Left lung (tissue), 10 donors: ENCODE results near the gene PKP4. TPM values are rescaled to one million over a fixed set of nuclear protein-coding genes. Genes with fewer than 3 reads are reported as not detected.

ENCODE experiments used
- ATAC-seq: fragments of 200-7000 bp; cut with Tn5 transposase; one replicate; pipeline ENCODE4 v1.9.1; 2020; ENCODE audit warnings: moderate library complexity
- DNase-seq, 4 donors: peaks; one replicate each; pipeline ENCODE4 v3.0.0-alpha.2; 2013 to 2020
- H3K27ac ChIP-seq, 2 donors: fragments of 200-600 bp; sonication (generic) in 1 of 2; one replicate each; pipeline versions ENCODE4 v1.5.0 to v1.8.0; 2020 to 2021
- H3K27me3 ChIP-seq, 2 donors: fragments of 200-600 bp; sonication (generic) in 1 of 2; one replicate each; pipeline versions ENCODE4 v1.5.0 to v1.8.0; 2020 to 2021
- H3K36me3 ChIP-seq, 2 donors: fragments of 200-600 bp; sonication (generic) in 1 of 2; one replicate each; pipeline versions ENCODE4 v1.5.0 to v1.8.0; 2020 to 2021
- H3K4me1 ChIP-seq, 2 donors: fragments of 200-600 bp; one replicate each; pipeline ENCODE4 v1.8.0; 2021
- H3K4me3 ChIP-seq, 2 donors: fragments of 200-600 bp; sonication (generic) in 1 of 2; one replicate each; pipeline versions ENCODE4 v1.5.0 to v1.8.0; 2020 to 2021; ENCODE audit warnings: mild to moderate bottlenecking in 1 of 2
- H3K9me3 ChIP-seq, 2 donors: fragments of 200-600 bp; sonication (generic) in 1 of 2; one replicate each; pipeline versions ENCODE4 v1.5.0 to v1.8.0; 2020 to 2021
- CTCF ChIP-seq, 2 donors: fragments of 200-600 bp; sonication (generic) in 1 of 2; IDR thresholded peaks; one replicate each; pipeline versions ENCODE4 v1.5.0 to v1.8.0; 2021; ENCODE audit warnings: antibody characterized with exemption in 2 of 2
- intact Hi-C, 2 donors: fragments of 100-400 bp; cut with DNase I; formaldehyde crosslinking; loops; one replicate each; pipeline versions ENCODE4 v1.11.2 to v1.14.2; 2022
- polyA plus RNA-seq, 6 donors: library from polyadenylated mRNA; unstranded; fragments of 120-200 nt; gene quantifications; one replicate each; pipeline ENCODE4 v1.2.1, GENCODE V29; 2013; ENCODE audit not compliant: insufficient read length in 6 of 6
- total RNA-seq, 2 donors: library from RNA; stranded (reverse); fragmentation: NEBNext Ultra II Directional; extraction: Animal tissue kit (Norgen Biotek cat#: 25700); gene quantifications; one replicate each; pipeline ENCODE4 v1.2.1, GENCODE V29; 2021
- donor health status: DM: no; HTN: yes; CAD: no.
- donor health status: DM: no; HTN: no; CAD: no.

Gene PKP4
- total and polyA plus RNA-seq, 8 donors = 48.3 to 129 (median 110) TPM

GRCh38 chr2:158635961-158636601 lies 179.3 kb downstream of the PKP4 start:
- Histone ChIP-seq H3K27ac (no peak overlapping the region), H3K4me1 (no peaks in the 10 kb centered on the region), H3K27me3 (no peaks in the 10 kb centered on the region), H3K36me3 (peaks cover 0 to 40% of the 10 kb centered on the region in 2 donors), H3K4me3 (no peak overlapping the region), H3K9me3 (no peaks in the 10 kb centered on the region)
- ATAC-seq = no peak
- DNase-seq = no peak
- no peak for TF ChIP-seq CTCF (IDR thresholded peaks at IDR 0.05)
- intact Hi-C loops = no loop called here

GRCh38 chr2:158637357-158637756 lies 180.6 kb downstream of the PKP4 start:
- H3K4me3 ChIP-seq = no peak overlapping the region
- DNase-seq (no peak), ATAC-seq (no peak)
- intact Hi-C loops = no loop called here
- H3K9me3 ChIP-seq = no peaks in the 10 kb centered on the region
- H3K27ac ChIP-seq = no peak overlapping the region
- no peaks in the 10 kb centered on the region for H3K4me1 ChIP-seq
- peaks cover 0 to 32% of the 10 kb centered on the region in 2 donors for H3K36me3 ChIP-seq
- TF ChIP-seq CTCF (IDR thresholded peaks at IDR 0.05) = no peak
- H3K27me3 ChIP-seq = no peaks in the 10 kb centered on the region

- Histone ChIP-seq H3K4me1 (no peaks in the 10 kb centered on the region), H3K27me3 (no peaks in the 10 kb centered on the region), H3K27ac (no peak overlapping the region), H3K4me3 (no peak overlapping the region), H3K9me3 (no peaks in the 10 kb centered on the region), H3K36me3 (peaks cover 0 to 36% of the 10 kb centered on the region in 2 donors)
- ATAC-seq (no peak), DNase-seq (no peak)
- intact Hi-C loops = no loop called here
- TF ChIP-seq CTCF (IDR thresholded peaks at IDR 0.05) = no peak
Observed at GRCh38 chr2:158644139-158644538, 187.4 kb downstream of the PKP4 start.

- ATAC-seq = no peak
- Histone ChIP-seq H3K4me3 (no peak overlapping the region), H3K36me3 (peaks cover 0 to 32% of the 10 kb centered on the region in 2 donors), H3K27ac (no peak overlapping the region), H3K9me3 (no peaks in the 10 kb centered on the region), H3K4me1 (no peaks in the 10 kb centered on the region), H3K27me3 (no peaks in the 10 kb centered on the region)
- no peak for TF ChIP-seq CTCF (IDR thresholded peaks at IDR 0.05)
- no peak for DNase-seq
- intact Hi-C loops = no loop called here
Observed at GRCh38 chr2:158645299-158645698, 188.5 kb downstream of the PKP4 start.

- intact Hi-C loops = no loop called here
- H3K27ac ChIP-seq = no peak overlapping the region
- H3K36me3 ChIP-seq = peaks cover 0 to 34% of the 10 kb centered on the region in 2 donors
- no peaks in the 10 kb centered on the region for H3K9me3 ChIP-seq
- no peaks in the 10 kb centered on the region for H3K27me3 ChIP-seq
- H3K4me3 ChIP-seq = no peak overlapping the region
- no peaks in the 10 kb centered on the region for H3K4me1 ChIP-seq
- ATAC-seq = no peak
- no peak for DNase-seq
- TF ChIP-seq CTCF (IDR thresholded peaks at IDR 0.05) = no peak
Observed at GRCh38 chr2:158647436-158648231, 190.9 kb downstream of the PKP4 start.
